Sigmoid colon (tissue), 7 donors: ENCODE measurements around the gene ARHGAP10. TPM values are rescaled to one million over a fixed set of nuclear protein-coding genes. Genes with fewer than 3 reads are reported as not detected.

ENCODE experiments used
- DNase-seq: peaks from one replicate; pipeline ENCODE4 v3.0.0-alpha.2; 2019
- H3K27ac ChIP-seq, 4 donors: fragments of 200-600 bp; sonication (generic); one replicate each; pipeline ENCODE4 v1.5.1; 2016 to 2019; ENCODE audit warnings: mild to moderate bottlenecking in 1 of 4
- H3K27me3 ChIP-seq, 3 donors: fragments of 200-600 bp; sonication (generic); one replicate each; pipeline ENCODE4 v1.5.1; 2019; ENCODE audit warnings: mild to moderate bottlenecking in 1 of 3
- H3K36me3 ChIP-seq, 4 donors: fragments of 200-600 bp; sonication (generic); one replicate each; pipeline ENCODE4 v1.5.1; 2016 to 2019
- H3K4me1 ChIP-seq, 4 donors: fragments of 200-600 bp; sonication (generic); one replicate each; pipeline ENCODE4 v1.5.1; 2017 to 2019
- H3K4me3 ChIP-seq, 4 donors: fragments of 200-600 bp; sonication (generic); one replicate each; pipeline ENCODE4 v1.5.1; 2017 to 2019; ENCODE audit warnings: mild to moderate bottlenecking in 2 of 4, moderate library complexity in 1 of 4
- H3K9me3 ChIP-seq, 4 donors: fragments of 200-600 bp in 3 of 4; sonication (generic) in 3 of 4; one replicate each; pipeline versions ENCODE4 v1.5.1 to v1.6.1; 2013 to 2019
- EP300 ChIP-seq, 4 donors: sonication (generic); formaldehyde crosslinking; IDR thresholded peaks; one replicate each; pipeline ENCODE4 v1.6.1; 2017; ENCODE audit warnings: antibody characterized with exemption in 4 of 4
- POLR2A ChIP-seq, 2 donors: fragments of 450-650 bp; IDR thresholded peaks; one replicate each; pipeline ENCODE4 v1.6.1; 2016; ENCODE audit warnings: antibody characterized with exemption in 2 of 2, mild to moderate bottlenecking in 2 of 2, moderate library complexity in 2 of 2
- POLR2AphosphoS5 ChIP-seq, 4 donors: sonication (generic); formaldehyde crosslinking; IDR thresholded peaks; one replicate each; pipeline ENCODE4 v1.6.1; 2017; ENCODE audit warnings: antibody characterized with exemption in 4 of 4
- WGBS, 2 donors: extraction: QIAGEN DNeasy Blood & Tissue Kit; methylation state at CpG; one replicate each; pipeline ENCODE4 v1.1.7; 2013; 5-methylcytosine and 5-hydroxymethylcytosine counted together
- intact Hi-C: fragments of 100-400 bp; cut with DNase I; formaldehyde crosslinking; loops from one replicate; pipeline ENCODE4 v1.15.1; 2023
- polyA plus RNA-seq, 3 donors: library from polyadenylated mRNA; stranded (reverse); fragments of 200-250 nt; gene quantifications; one replicate each; pipeline ENCODE4 v1.2.3, GENCODE V29; 2013
- total RNA-seq, 4 donors: library from RNA; depleted of rRNA; stranded (reverse); fragments of >200 nt; gene quantifications; one replicate each; pipeline ENCODE4 v1.1.0, GENCODE V29; 2016
- TF ChIP-seq, protein P1 (sequence below), 4 experiments: fragments of 450-650 bp in 3 of 4; fragments of 200-600 bp in 1 of 4; IDR thresholded peaks; one replicate each; pipeline ENCODE4 v1.5.1; 2016 to 2019; ENCODE audit warnings: antibody characterized with exemption in 4 of 4, mild to moderate bottlenecking in 3 of 4, moderate library complexity in 2 of 4
- donor health status: healthy with polysubstance abuse.
- donor health status: Bipolar disorder and iron deficiency.
- donor health status: healthy.

The ARHGAP10 gene
- total and polyA plus RNA-seq, 7 donors = 3.0 to 158 (median 123) TPM

DNA sequence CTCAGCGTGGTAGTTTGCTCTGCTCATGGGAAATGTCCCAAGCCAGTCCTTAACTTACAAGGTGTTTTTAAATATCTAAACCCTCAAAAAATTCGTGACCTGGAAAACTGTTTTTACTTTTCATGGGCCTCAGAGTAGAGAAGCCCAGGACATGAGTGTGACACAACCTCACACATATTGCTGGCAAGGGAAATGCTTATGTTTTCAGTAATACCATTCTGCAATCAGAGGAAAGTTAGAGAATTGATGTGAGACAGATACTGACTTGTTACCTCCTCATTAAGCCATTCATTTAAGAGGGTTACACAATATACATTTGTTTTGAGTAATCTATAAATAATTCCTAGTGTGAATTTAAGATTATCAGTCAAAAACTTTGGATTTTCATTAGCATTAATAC lies 209.5 kb downstream of the ARHGAP10 start:
- WGBS, 2 donors = 92 to 93% methylated on average over 2 of the region's 2 CpGs
- H3K4me1 ChIP-seq = peaks cover 0 to 18% (median 10%) of the 10 kb centered on the region in 4 donors
- H3K36me3 ChIP-seq = peaks cover 0 to 42% (median 7%) of the 10 kb centered on the region in 4 donors
- H3K9me3 ChIP-seq = no peaks in the 10 kb centered on the region
- DNase-seq = no peak
- H3K27me3 ChIP-seq = no peaks in the 10 kb centered on the region
- H3K4me3 ChIP-seq = no peak overlapping the region
- no peak overlapping the region for H3K27ac ChIP-seq
- intact Hi-C loops = no loop called here
- TF ChIP-seq POLR2A (IDR thresholded peaks at IDR 0.05) (no peak), POLR2AphosphoS5 (IDR thresholded peaks at IDR 0.05) (no peak), EP300 (IDR thresholded peaks at IDR 0.05) (no peak)
- TF ChIP-seq, protein P1, sequence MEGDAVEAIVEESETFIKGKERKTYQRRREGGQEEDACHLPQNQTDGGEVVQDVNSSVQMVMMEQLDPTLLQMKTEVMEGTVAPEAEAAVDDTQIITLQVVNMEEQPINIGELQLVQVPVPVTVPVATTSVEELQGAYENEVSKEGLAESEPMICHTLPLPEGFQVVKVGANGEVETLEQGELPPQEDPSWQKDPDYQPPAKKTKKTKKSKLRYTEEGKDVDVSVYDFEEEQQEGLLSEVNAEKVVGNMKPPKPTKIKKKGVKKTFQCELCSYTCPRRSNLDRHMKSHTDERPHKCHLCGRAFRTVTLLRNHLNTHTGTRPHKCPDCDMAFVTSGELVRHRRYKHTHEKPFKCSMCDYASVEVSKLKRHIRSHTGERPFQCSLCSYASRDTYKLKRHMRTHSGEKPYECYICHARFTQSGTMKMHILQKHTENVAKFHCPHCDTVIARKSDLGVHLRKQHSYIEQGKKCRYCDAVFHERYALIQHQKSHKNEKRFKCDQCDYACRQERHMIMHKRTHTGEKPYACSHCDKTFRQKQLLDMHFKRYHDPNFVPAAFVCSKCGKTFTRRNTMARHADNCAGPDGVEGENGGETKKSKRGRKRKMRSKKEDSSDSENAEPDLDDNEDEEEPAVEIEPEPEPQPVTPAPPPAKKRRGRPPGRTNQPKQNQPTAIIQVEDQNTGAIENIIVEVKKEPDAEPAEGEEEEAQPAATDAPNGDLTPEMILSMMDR (IDR thresholded peaks at IDR 0.05) = no peak

DNA sequence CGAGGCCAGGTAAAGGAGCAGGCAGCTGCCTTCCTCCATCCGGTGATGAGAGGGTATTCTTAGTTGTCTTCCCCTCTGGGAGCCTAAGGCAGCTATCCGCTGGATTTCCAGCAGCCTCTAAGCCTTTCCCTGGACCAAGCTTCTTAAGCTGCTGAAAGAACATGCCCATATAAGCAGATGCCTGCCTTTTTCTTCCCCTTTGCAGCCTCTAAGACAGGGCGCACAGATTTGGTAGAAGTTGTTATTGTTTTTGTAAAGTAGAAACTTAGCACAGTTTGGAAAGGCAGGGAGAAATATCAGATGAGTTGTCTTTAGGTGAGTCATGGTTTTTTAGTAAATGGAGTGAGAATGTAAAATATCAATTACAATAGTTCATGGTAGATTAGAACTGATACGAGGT lies 210.8 kb downstream of the ARHGAP10 start:
- H3K4me3 ChIP-seq = no peak overlapping the region
- TF ChIP-seq EP300 (IDR thresholded peaks at IDR 0.05) (no peak), POLR2A (IDR thresholded peaks at IDR 0.05) (no peak), POLR2AphosphoS5 (IDR thresholded peaks at IDR 0.05) (no peak)
- TF ChIP-seq, protein P1 (IDR thresholded peaks at IDR 0.05) = no peak
- H3K27me3 ChIP-seq = no peaks in the 10 kb centered on the region
- peaks cover 0 to 18% (median 10%) of the 10 kb centered on the region in 4 donors for H3K4me1 ChIP-seq
- no peak for DNase-seq
- peaks cover 0 to 55% (median 15%) of the 10 kb centered on the region in 4 donors for H3K36me3 ChIP-seq
- 70 to 81% methylated on average over 5 of the region's 5 CpGs for WGBS, 2 donors
- peak overlapping the region in 3 of 4 donors; percentile 13 to 28 (median 22) for H3K27ac ChIP-seq
- intact Hi-C loops = no loop called here
- H3K9me3 ChIP-seq = no peaks in the 10 kb centered on the region

DNA sequence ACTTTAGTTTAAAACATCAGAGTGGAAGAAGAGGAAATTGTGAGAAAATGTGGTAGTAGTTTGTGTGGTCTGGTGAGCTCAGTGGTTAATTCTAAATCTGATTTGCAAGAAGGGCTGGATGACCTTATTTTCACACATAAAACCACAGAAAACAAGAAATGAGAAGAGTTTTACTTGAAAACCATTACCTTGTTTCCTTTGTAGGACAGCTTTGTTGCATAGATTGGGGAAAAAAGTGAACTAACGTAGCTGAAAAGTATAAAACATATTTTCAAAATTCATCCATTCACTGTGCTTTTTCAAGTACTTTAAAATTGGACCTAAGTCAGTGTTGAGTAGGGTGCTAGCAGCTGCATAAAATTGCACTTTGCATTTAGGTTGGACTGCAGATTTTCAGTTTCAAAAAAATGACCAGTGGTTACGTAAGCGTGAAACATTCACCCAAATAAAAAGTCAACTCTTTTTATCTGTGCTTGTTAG lies 211.3 kb downstream of the ARHGAP10 start:
- H3K27ac ChIP-seq = peak overlapping the region in 3 of 4 donors; percentile 13 to 28 (median 22)
- intact Hi-C loops = no loop called here
- TF ChIP-seq, protein P1 (IDR thresholded peaks at IDR 0.05) = no peak
- TF ChIP-seq POLR2A (IDR thresholded peaks at IDR 0.05) = no peak
- TF ChIP-seq EP300 (IDR thresholded peaks at IDR 0.05) = no peak
- TF ChIP-seq POLR2AphosphoS5 (IDR thresholded peaks at IDR 0.05) = no peak
- H3K36me3 ChIP-seq = peaks cover 0 to 60% (median 16%) of the 10 kb centered on the region in 4 donors
- H3K9me3 ChIP-seq = no peaks in the 10 kb centered on the region
- 68 to 88% methylated on average over 3 of the region's 3 CpGs for WGBS, 2 donors
- peaks cover 0 to 18% (median 10%) of the 10 kb centered on the region in 4 donors for H3K4me1 ChIP-seq
- no peak overlapping the region for H3K4me3 ChIP-seq
- DNase-seq = no peak
- no peaks in the 10 kb centered on the region for H3K27me3 ChIP-seq

DNA sequence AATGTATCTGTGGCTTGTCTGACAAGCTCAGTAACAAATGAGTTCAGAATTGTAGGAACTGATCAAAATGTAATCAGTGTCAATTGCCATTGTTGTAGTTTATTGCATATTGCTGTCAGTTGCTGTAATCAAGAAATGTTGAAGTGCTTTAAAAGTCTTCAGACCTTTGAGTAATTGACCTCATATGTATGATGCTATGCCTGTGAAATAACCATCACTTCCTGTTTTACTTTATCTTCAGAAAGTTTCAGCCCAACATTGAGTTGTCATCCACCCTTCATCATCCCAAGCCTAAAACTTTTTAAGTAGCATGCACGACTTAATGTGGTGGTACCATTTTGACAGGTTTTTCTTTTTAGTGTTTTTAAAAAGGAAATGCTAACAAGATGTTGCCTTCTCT lies 212.4 kb downstream of the ARHGAP10 start:
- no peak for DNase-seq
- TF ChIP-seq POLR2AphosphoS5 (IDR thresholded peaks at IDR 0.05) = no peak
- TF ChIP-seq POLR2A (IDR thresholded peaks at IDR 0.05) = no peak
- TF ChIP-seq, protein P1 (IDR thresholded peaks at IDR 0.05) = no peak
- TF ChIP-seq EP300 (IDR thresholded peaks at IDR 0.05) = no peak
- intact Hi-C loops = no loop called here
- Histone ChIP-seq H3K4me1 (peaks cover 0 to 18% (median 10%) of the 10 kb centered on the region in 4 donors), H3K27ac (no peak overlapping the region), H3K4me3 (no peak overlapping the region), H3K36me3 (peaks cover 0 to 69% (median 16%) of the 10 kb centered on the region in 4 donors), H3K27me3 (no peaks in the 10 kb centered on the region), H3K9me3 (no peaks in the 10 kb centered on the region)
- 73 to 79% methylated on average over 1 of the region's 1 CpG for WGBS, 2 donors
